Measurements from ENCODE around the gene SUPT7L. TPM values are rescaled to one million over a fixed set of nuclear protein-coding genes. Genes with fewer than 3 reads are reported as not detected.

The SUPT7L gene
- total and polyA plus RNA-seq, 4 experiments from 2014 or later, result 21.4 to 48.5 (median 34.1) TPM

GRCh38 chr2:27655155-27655951, 8.1 kb downstream of the SUPT7L start:
- POLR2A ChIA-PET (ENCODE audit: partially characterized antibody), result interaction anchor here (0.6 to 1.5 kb wide), 2 partner anchors 9 to 13 kb away, joined by 3 to 5 read pairs; no protein-coding TSS in a partner anchor
- Histone ChIP-seq H3K27me3 (ENCODE audit: insufficient read depth, low read length) (no peaks in the 10 kb centered on the region), H3K4me3 (ENCODE audit: low read length in 2 of 2) (no peak overlapping the region), H3K27ac (ENCODE audit: low read depth, low read length) (no peak overlapping the region), H3K36me3 (ENCODE audit: insufficient read depth, low read length) (peaks cover 52% of the 10 kb centered on the region), H3K4me1 (ENCODE audit: insufficient read depth, low read length) (no peaks in the 10 kb centered on the region), H3K9me3 (ENCODE audit: control insufficient read depth in 1 of 2, low read length in 2 of 2) (no peaks in the 10 kb centered on the region)
- no peak overlapping the region for H3K4me3 Mint-ChIP-seq
- H3K4me1 Mint-ChIP-seq, result peaks cover 8 to 14% (median 11%) of the 10 kb centered on the region in 4 donors
- H3K9me3 Mint-ChIP-seq, result no peaks in the 10 kb centered on the region
- no peaks in the 10 kb centered on the region for H3K27me3 Mint-ChIP-seq
- intact Hi-C loops (cut with micrococcal nuclease), result no loop called here
- CTCF ChIA-PET (ENCODE audit: partially characterized antibody), result interaction anchor here (1.3 to 3.3 kb wide), 2 partner anchors 28 kb away, joined by 5 to 9 read pairs; no protein-coding TSS in a partner anchor
- H3K27ac Mint-ChIP-seq, result peak overlapping the region in 2 of 7 donors; percentile 35 to 60
- H3K36me3 Mint-ChIP-seq, result peaks cover 38 to 74% of the 10 kb centered on the region in 2 donors
- no peak for DNase-seq

GRCh38 chr2:27653397-27653796, 10.0 kb downstream of the SUPT7L start:
- Mint-ChIP-seq H3K4me1 (peaks cover 0 to 6% (median 3%) of the 10 kb centered on the region in 4 donors), H3K27me3 (no peaks in the 10 kb centered on the region), H3K27ac (peak overlapping the region in 3 of 7 donors; percentile 10 to 83 (median 22)), H3K36me3 (peaks cover 38 to 77% of the 10 kb centered on the region in 2 donors), H3K4me3 (no peak overlapping the region), H3K9me3 (no peaks in the 10 kb centered on the region)
- Histone ChIP-seq H3K27me3 (ENCODE audit: insufficient read depth, low read length) (no peaks in the 10 kb centered on the region), H3K9me3 (ENCODE audit: control insufficient read depth in 1 of 2, low read length in 2 of 2) (no peaks in the 10 kb centered on the region), H3K4me1 (ENCODE audit: insufficient read depth, low read length) (no peaks in the 10 kb centered on the region), H3K4me3 (ENCODE audit: low read length in 2 of 2) (no peak overlapping the region), H3K27ac (ENCODE audit: low read depth, low read length) (no peak overlapping the region), H3K36me3 (ENCODE audit: insufficient read depth, low read length) (peaks cover 67% of the 10 kb centered on the region)
- ChIA-PET POLR2A (ENCODE audit: partially characterized antibody) (no interaction called here), CTCF (ENCODE audit: partially characterized antibody) (interaction anchor here (3.3 kb wide), 1 partner anchor 30 kb away, joined by 9 read pairs; no protein-coding TSS in a partner anchor)
- DNase-seq, result no peak
- intact Hi-C loops (cut with micrococcal nuclease), result no loop called here

GRCh38 chr2:27652790-27653189, 10.6 kb downstream of the SUPT7L start:
- Mint-ChIP-seq H3K4me3 (no peak overlapping the region), H3K4me1 (peaks cover 0 to 6% (median 3%) of the 10 kb centered on the region in 4 donors), H3K27ac (peak overlapping the region in 1 of 7 donors; percentile 81), H3K27me3 (no peaks in the 10 kb centered on the region), H3K9me3 (no peaks in the 10 kb centered on the region), H3K36me3 (peaks cover 41 to 79% of the 10 kb centered on the region in 2 donors)
- ChIA-PET CTCF (ENCODE audit: partially characterized antibody) (interaction anchor here (3.3 kb wide), 1 partner anchor 30 kb away, joined by 9 read pairs; no protein-coding TSS in a partner anchor), POLR2A (ENCODE audit: partially characterized antibody) (no interaction called here)
- Histone ChIP-seq H3K4me1 (ENCODE audit: insufficient read depth, low read length) (no peaks in the 10 kb centered on the region), H3K36me3 (ENCODE audit: insufficient read depth, low read length) (peaks cover 73% of the 10 kb centered on the region), H3K27me3 (ENCODE audit: insufficient read depth, low read length) (no peaks in the 10 kb centered on the region), H3K4me3 (ENCODE audit: low read length in 2 of 2) (no peak overlapping the region), H3K9me3 (ENCODE audit: control insufficient read depth in 1 of 2, low read length in 2 of 2) (no peaks in the 10 kb centered on the region), H3K27ac (ENCODE audit: low read depth, low read length) (no peak overlapping the region)
- intact Hi-C loops (cut with micrococcal nuclease), result no loop called here
- DNase-seq, result no peak

GRCh38 chr2:27652341-27652740, 11.1 kb downstream of the SUPT7L start:
- Histone ChIP-seq H3K4me1 (ENCODE audit: insufficient read depth, low read length) (no peaks in the 10 kb centered on the region), H3K4me3 (ENCODE audit: low read length in 2 of 2) (no peak overlapping the region), H3K27me3 (ENCODE audit: insufficient read depth, low read length) (no peaks in the 10 kb centered on the region), H3K27ac (ENCODE audit: low read depth, low read length) (no peak overlapping the region), H3K9me3 (ENCODE audit: control insufficient read depth in 1 of 2, low read length in 2 of 2) (no peaks in the 10 kb centered on the region), H3K36me3 (ENCODE audit: insufficient read depth, low read length) (peaks cover 74% of the 10 kb centered on the region)
- Mint-ChIP-seq H3K9me3 (no peaks in the 10 kb centered on the region), H3K27ac (peak overlapping the region in 1 of 7 donors; percentile 81), H3K4me3 (no peak overlapping the region), H3K27me3 (no peaks in the 10 kb centered on the region), H3K4me1 (peaks cover 0 to 6% (median 3%) of the 10 kb centered on the region in 4 donors), H3K36me3 (peaks cover 45 to 80% of the 10 kb centered on the region in 2 donors)
- POLR2A ChIA-PET (ENCODE audit: partially characterized antibody), result no interaction called here
- CTCF ChIA-PET (ENCODE audit: partially characterized antibody), result interaction anchor here (3.3 kb wide), 1 partner anchor 31 kb away, joined by 9 read pairs; no protein-coding TSS in a partner anchor
- no peak for DNase-seq
- intact Hi-C loops (cut with micrococcal nuclease), result no loop called here

GRCh38 chr2:27651056-27651455, 12.4 kb downstream of the SUPT7L start:
- H3K36me3 ChIP-seq (ENCODE audit: insufficient read depth, low read length), result peaks cover 71% of the 10 kb centered on the region
- no peak for DNase-seq
- no peak overlapping the region for H3K27ac ChIP-seq (ENCODE audit: low read depth, low read length)
- Mint-ChIP-seq H3K4me3 (no peak overlapping the region), H3K36me3 (peaks cover 39 to 80% of the 10 kb centered on the region in 2 donors), H3K9me3 (peaks cover 0 to 1% (median 0%) of the 10 kb centered on the region in 8 donors), H3K27ac (no peak overlapping the region), H3K4me1 (peaks cover 0 to 6% (median 3%) of the 10 kb centered on the region in 4 donors), H3K27me3 (no peaks in the 10 kb centered on the region)
- H3K4me1 ChIP-seq (ENCODE audit: insufficient read depth, low read length), result no peaks in the 10 kb centered on the region
- POLR2A ChIA-PET (ENCODE audit: partially characterized antibody), result interaction anchor here (1.0 kb wide), 2 partner anchors 12 to 34 kb away, joined by 4 to 5 read pairs; partner anchors contain the start of genes SLC4A1AP and SUPT7L
- no peaks in the 10 kb centered on the region for H3K27me3 ChIP-seq (ENCODE audit: insufficient read depth, low read length)
- H3K9me3 ChIP-seq (ENCODE audit: control insufficient read depth in 1 of 2, low read length in 2 of 2), result no peaks in the 10 kb centered on the region
- H3K4me3 ChIP-seq (ENCODE audit: low read length in 2 of 2), result no peak overlapping the region
- intact Hi-C loops (cut with micrococcal nuclease), result no loop called here
- CTCF ChIA-PET (ENCODE audit: partially characterized antibody), result no interaction called here

- Mint-ChIP-seq H3K4me1 (peaks cover 0 to 3% (median 0%) of the 10 kb centered on the region in 4 donors), H3K27ac (peak overlapping the region in 1 of 7 donors; percentile 12), H3K27me3 (no peaks in the 10 kb centered on the region), H3K4me3 (no peak overlapping the region), H3K36me3 (peaks cover 21 to 66% of the 10 kb centered on the region in 2 donors), H3K9me3 (peaks cover 0 to 1% (median 0%) of the 10 kb centered on the region in 8 donors)
- intact Hi-C loops (cut with micrococcal nuclease), result no loop called here
- POLR2A ChIA-PET (ENCODE audit: partially characterized antibody), result no interaction called here
- Histone ChIP-seq H3K27ac (ENCODE audit: low read depth, low read length) (no peak overlapping the region), H3K4me3 (ENCODE audit: low read length in 2 of 2) (no peak overlapping the region), H3K27me3 (ENCODE audit: insufficient read depth, low read length) (no peaks in the 10 kb centered on the region), H3K9me3 (ENCODE audit: control insufficient read depth in 1 of 2, low read length in 2 of 2) (no peaks in the 10 kb centered on the region), H3K36me3 (ENCODE audit: insufficient read depth, low read length) (peaks cover 51% of the 10 kb centered on the region), H3K4me1 (ENCODE audit: insufficient read depth, low read length) (no peaks in the 10 kb centered on the region)
- DNase-seq, result no peak
- CTCF ChIA-PET (ENCODE audit: partially characterized antibody), result interaction anchor here (1.6 kb wide), 2 partner anchors 33 to 35 kb away, joined by 5 to 7 read pairs; no protein-coding TSS in a partner anchor
These were observed 15.7 kb downstream of the SUPT7L start for GRCh38 chr2:27647737-27648136.

- H3K27ac Mint-ChIP-seq, result peak overlapping the region in 2 of 7 donors; percentile 2 to 55
- no peaks in the 10 kb centered on the region for H3K4me1 Mint-ChIP-seq
- H3K27ac ChIP-seq (ENCODE audit: low read depth, low read length), result no peak overlapping the region
- peaks cover 0 to 1% (median 0%) of the 10 kb centered on the region in 8 donors for H3K9me3 Mint-ChIP-seq
- peaks cover 47% of the 10 kb centered on the region for H3K36me3 ChIP-seq (ENCODE audit: insufficient read depth, low read length)
- H3K27me3 ChIP-seq (ENCODE audit: insufficient read depth, low read length), result no peaks in the 10 kb centered on the region
- H3K9me3 ChIP-seq (ENCODE audit: control insufficient read depth in 1 of 2, low read length in 2 of 2), result no peaks in the 10 kb centered on the region
- POLR2A ChIA-PET (ENCODE audit: partially characterized antibody), result interaction anchor here (1.3 kb wide), 1 partner anchor 19 kb away, joined by 4 read pairs; the partner anchor contains the start of genes CCDC121 and GPN1
- H3K36me3 Mint-ChIP-seq, result peaks cover 17 to 64% of the 10 kb centered on the region in 2 donors
- H3K4me1 ChIP-seq (ENCODE audit: insufficient read depth, low read length), result no peaks in the 10 kb centered on the region
- intact Hi-C loops (cut with micrococcal nuclease), result no loop called here
- H3K27me3 Mint-ChIP-seq, result no peaks in the 10 kb centered on the region
- CTCF ChIA-PET (ENCODE audit: partially characterized antibody), result interaction anchor here (1.6 kb wide), 2 partner anchors 34 to 36 kb away, joined by 5 to 7 read pairs; no protein-coding TSS in a partner anchor
- H3K4me3 ChIP-seq (ENCODE audit: low read length in 2 of 2), result no peak overlapping the region
- no peak for DNase-seq
- H3K4me3 Mint-ChIP-seq, result no peak overlapping the region
These were observed 16.1 kb downstream of the SUPT7L start for GRCh38 chr2:27647289-27647688.
